Measurements from ENCODE around the gene KLHDC8A. TPM values are rescaled to one million over a fixed set of nuclear protein-coding genes. Genes with fewer than 3 reads are reported as not detected.

KLHDC8A gene
- total RNA-seq (2022; extraction: Qiagen RNA extraction) = 0.63 to 1.4 TPM (median 0.78 TPM) in 5 replicates

DNA sequence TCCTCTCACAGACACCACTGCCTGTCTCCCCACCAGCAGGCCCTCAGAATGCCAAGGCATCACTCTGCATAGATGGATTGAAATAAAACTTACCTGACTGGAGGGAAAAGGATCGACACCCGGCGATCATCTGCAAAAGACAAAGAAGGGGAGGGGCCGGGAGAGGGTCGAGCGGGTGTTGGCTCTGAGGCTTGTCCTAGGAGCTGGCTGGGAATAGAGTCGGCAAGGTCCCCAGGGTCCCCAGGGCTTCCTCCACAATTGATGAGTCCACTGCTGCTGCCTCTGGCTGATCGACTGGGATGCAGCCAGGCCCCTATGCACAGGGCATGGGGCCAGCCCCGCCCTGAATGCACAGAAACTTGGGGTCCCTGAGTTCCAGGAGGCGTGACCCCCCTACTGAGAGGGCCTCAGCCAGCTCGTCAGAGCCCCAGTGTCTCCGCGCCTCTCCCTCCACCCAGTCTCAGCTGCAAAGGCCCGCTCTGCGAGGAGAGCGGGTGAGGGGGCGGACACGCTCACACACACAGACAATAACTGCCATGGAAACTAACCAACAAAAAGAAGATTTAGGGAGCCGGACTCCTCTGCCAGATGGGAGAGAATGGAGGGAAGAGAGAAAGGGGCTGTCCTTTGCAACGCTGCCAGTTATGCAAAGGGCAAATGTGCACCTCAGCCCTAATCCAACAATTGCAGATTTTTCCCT lies at the start of gene KLHDC8A:
Gene KLHDC8A, minus strand, starts transcription at position 483 of the 700 bp plus-strand sequence. CDS start 13,318 bp downstream, outside the sequence.

GRCh38 chr1:205321162-205321958 lies 35.4 kb downstream of the KLHDC8A start, which contains the start of gene NUAK2:
Gene NUAK2 (minus strand): TSS chr1:205321745. CDS start chr1:205321628, 117 bp downstream.

Other genes starting within 250 kb of the KLHDC8A start
- 10.5 to 14.3 TPM (median 11.3 TPM) in 5 replicates for gene RBBP5, start 234.9 kb downstream of the KLHDC8A start, total RNA-seq (2022; extraction: Qiagen RNA extraction)
- gene DSTYK, start 145.2 kb downstream of the KLHDC8A start, total RNA-seq (2022; extraction: Qiagen RNA extraction) = 6.9 to 9.2 TPM (median 8.0 TPM) in 5 replicates
- 1.4 to 1.8 TPM (median 1.6 TPM) in 5 replicates for gene TMCC2, start 129.0 kb downstream of the KLHDC8A start, total RNA-seq (2022; extraction: Qiagen RNA extraction)
- 21.3 to 27.0 TPM (median 24.7 TPM) in 5 replicates for gene NUAK2, start 35.2 kb downstream of the KLHDC8A start, total RNA-seq (2022; extraction: Qiagen RNA extraction)
- gene LEMD1, start 65.1 kb upstream of the KLHDC8A start, total RNA-seq (2022; extraction: Qiagen RNA extraction) = 0.15 TPM in 1 of 5 replicates, not detected in the others
- 0.03 TPM in 1 of 5 replicates, not detected in the others for gene BLACAT1, start 99.1 kb upstream of the KLHDC8A start, total RNA-seq (2022; extraction: Qiagen RNA extraction)
- gene CDK18, start 147.7 kb upstream of the KLHDC8A start, total RNA-seq (2022; extraction: Qiagen RNA extraction) = 0.76 to 1.2 TPM (median 1.00 TPM) in 5 replicates

Measured in A549 treated with AZD2906 at 1 μM for 4 hours (cell line).